ENCODE measurements around the gene PBRM1. TPM values are rescaled to one million over a fixed set of nuclear protein-coding genes. Genes with fewer than 3 reads are reported as not detected.

The PBRM1 gene
- total and polyA plus RNA-seq, 2 experiments from 2014 or later, result 57.5 to 72.5 TPM

- no peaks in the 10 kb centered on the region for H3F3A ChIP-seq (replicated peaks; ENCODE audit: low read depth)
- no peaks in the 10 kb centered on the region for H3K9me2 ChIP-seq (ENCODE audit: insufficient read depth)
- Mint-ChIP-seq H3K4me1 (peaks cover under 1% of the 10 kb centered on the region; the same call in 1 of the 3 replicates), H3K9me3 (no peaks in the 10 kb centered on the region), H3K36me3 (ENCODE audit: low read depth) (peaks cover 53% of the 10 kb centered on the region), H3K4me3 (no peak overlapping the region), H3K27ac (no peak overlapping the region), H3K27me3 (ENCODE audit: insufficient read depth, low read depth, poor library complexity) (peaks cover 8% of the 10 kb centered on the region)
- peaks cover 4% of the 10 kb centered on the region; the same call in 1 of the 2 replicates for H4K20me1 ChIP-seq (replicated peaks; ENCODE audit: insufficient read depth)
- H2AFZ ChIP-seq, result no peak overlapping the region
- H3K79me2 ChIP-seq (replicated peaks; ENCODE audit: insufficient read depth), result peaks cover 2% of the 10 kb centered on the region; the same call in 1 of the 2 replicates
- no peak overlapping the region for H3K4me2 ChIP-seq
- H3K27me3 ChIP-seq (ENCODE audit: insufficient read depth), result no peaks in the 10 kb centered on the region
- ATAC-seq (no peak), DNase-seq (ENCODE audit: low spot score) (no peak)
- TF ChIP-seq EZH2 (IDR thresholded peaks at IDR 0.05; ENCODE audit: low read depth, unreplicated experiment) (no peak), REST (IDR thresholded peaks at IDR 0.05; ENCODE audit: unreplicated experiment) (no peak), NANOG (IDR thresholded peaks at IDR 0.05; ENCODE audit: borderline replicate concordance) (no peak), POLR2AphosphoS5 (IDR thresholded peaks at IDR 0.05; ENCODE audit: low read depth) (no peak), CTCF (conservative IDR thresholded peaks at IDR 0.05; ENCODE audit: low read depth in 2 of 2) (no peak), STAT1 (IDR thresholded peaks at IDR 0.05; ENCODE audit: unreplicated experiment) (no peak), JUNB (IDR thresholded peaks at IDR 0.05; ENCODE audit: unreplicated experiment) (no peak), ZNF462 (CRISPR knock-in tag; IDR thresholded peaks at IDR 0.05) (no peak), ETS1 (IDR thresholded peaks at IDR 0.05) (no peak), EZH2phosphoT487 (IDR thresholded peaks at IDR 0.05; ENCODE audit: unreplicated experiment) (no peak), ZNF331 (CRISPR knock-in tag; IDR thresholded peaks at IDR 0.05; ENCODE audit: low read depth) (no peak), ZNF114 (CRISPR knock-in tag; IDR thresholded peaks at IDR 0.05) (no peak), CREB1 (CRISPR knock-in tag; IDR thresholded peaks at IDR 0.05; ENCODE audit: low read depth) (no peak)
- H3K36me3 ChIP-seq (ENCODE audit: insufficient read depth), result peaks cover 10% of the 10 kb centered on the region; the same call in 1 of the 2 replicates
- no peak overlapping the region for H3K4me3 ChIP-seq
- no peak overlapping the region for H3K27ac ChIP-seq (ENCODE audit: low read depth)
- no peaks in the 10 kb centered on the region for H3K4me1 ChIP-seq (ENCODE audit: insufficient read depth)
These were observed 160.7 kb downstream of the PBRM1 start for GRCh38 chr3:52524752-52525679.

Measured in GM23338 (cell line).